Activated T-cell treated with anti-CD3 and anti-CD28 coated beads, Interleukin-2, amount 50 U/mL, for 72 hours (primary cell): Measurements from ENCODE around the gene MYBL2. TPM values are rescaled to one million over a fixed set of nuclear protein-coding genes. Genes with fewer than 3 reads are reported as not detected.

Source experiments
- ATAC-seq, 2 donors: fragments of 150-1000 bp; cut with Tn5 transposase; replicated peaks in 1 of 2; 2 replicates each; pipeline ENCODE4 v1.10.0; 2021; ENCODE audit warnings: moderate library complexity in 2 of 2, mild to moderate bottlenecking in 1 of 2
- DNase-seq, 2 donors: peaks; one replicate each; pipeline ENCODE4 v3.0.0; 2021 to 2022; ENCODE audit warnings: mixed read lengths in 1 of 2
- H3K27ac Mint-ChIP-seq: one replicate; pipeline ENCODE4 v1.8.0; 2022; ENCODE audit warnings: mild to moderate bottlenecking, moderate library complexity, mixed read lengths
- H3K27me3 Mint-ChIP-seq: one replicate; pipeline ENCODE4 v1.8.0; 2022; ENCODE audit warnings: low read depth, mixed read lengths
- H3K36me3 Mint-ChIP-seq, 2 donors: one replicate each; pipeline ENCODE4 v1.8.0; 2022; ENCODE audit warnings: mixed read lengths in 2 of 2, mild to moderate bottlenecking in 1 of 2; ENCODE audit not compliant: insufficient read depth in 2 of 2
- H3K4me1 Mint-ChIP-seq: one replicate; pipeline ENCODE4 v1.8.0; 2022; ENCODE audit warnings: low read depth, mixed read lengths
- H3K4me3 Mint-ChIP-seq, 2 donors: one replicate each; pipeline ENCODE4 v1.8.0; 2022; ENCODE audit warnings: mild to moderate bottlenecking in 2 of 2, mixed read lengths in 2 of 2, moderate library complexity in 2 of 2
- H3K9me3 Mint-ChIP-seq, 2 donors: one replicate each; pipeline ENCODE4 v1.8.0; 2022; ENCODE audit warnings: mixed read lengths in 2 of 2
- total RNA-seq, 2 donors: library from RNA; stranded (reverse); gene quantifications; one replicate each; pipeline ENCODE4 v1.2.3, GENCODE V29; 2022

MYBL2 gene
- total RNA-seq, 2 donors from 2014 or later = 76.9 to 87.7 TPM

DNA sequence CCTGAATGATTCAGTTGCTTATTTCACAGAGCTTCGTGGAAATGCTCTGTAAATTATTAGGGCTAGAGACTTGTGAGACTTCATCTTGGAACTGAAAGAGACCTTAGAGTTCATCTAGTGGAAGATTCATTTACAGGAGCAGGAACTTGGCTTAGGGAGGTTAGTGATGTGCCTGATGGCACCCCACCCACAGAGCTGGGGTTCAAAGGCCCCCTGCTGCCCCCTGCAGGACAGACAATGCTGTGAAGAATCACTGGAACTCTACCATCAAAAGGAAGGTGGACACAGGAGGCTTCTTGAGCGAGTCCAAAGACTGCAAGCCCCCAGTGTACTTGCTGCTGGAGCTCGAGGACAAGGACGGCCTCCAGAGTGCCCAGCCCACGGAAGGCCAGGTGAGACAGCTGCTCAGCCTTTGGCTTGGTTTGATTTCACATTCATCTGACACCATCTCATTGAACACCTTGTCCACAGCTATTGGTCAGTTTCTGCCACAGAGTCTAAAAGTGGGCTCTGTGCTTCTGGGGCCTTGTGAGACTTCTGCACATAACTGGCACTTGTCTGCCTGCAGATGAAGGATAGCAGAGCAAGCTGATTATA is 25.1 kb downstream of the MYBL2 start:
- H3K4me1 Mint-ChIP-seq = peaks cover 14% of the 10 kb centered on the region
- H3K4me3 Mint-ChIP-seq = no peak overlapping the region
- H3K27ac Mint-ChIP-seq = no peak overlapping the region
- ATAC-seq (peak; percentile 54 to 58), DNase-seq (peak; percentile 68 to 75)
- peaks cover 2 to 16% of the 10 kb centered on the region in 2 donors for H3K36me3 Mint-ChIP-seq
- H3K9me3 Mint-ChIP-seq = no peaks in the 10 kb centered on the region
- H3K27me3 Mint-ChIP-seq = no peaks in the 10 kb centered on the region

DNA sequence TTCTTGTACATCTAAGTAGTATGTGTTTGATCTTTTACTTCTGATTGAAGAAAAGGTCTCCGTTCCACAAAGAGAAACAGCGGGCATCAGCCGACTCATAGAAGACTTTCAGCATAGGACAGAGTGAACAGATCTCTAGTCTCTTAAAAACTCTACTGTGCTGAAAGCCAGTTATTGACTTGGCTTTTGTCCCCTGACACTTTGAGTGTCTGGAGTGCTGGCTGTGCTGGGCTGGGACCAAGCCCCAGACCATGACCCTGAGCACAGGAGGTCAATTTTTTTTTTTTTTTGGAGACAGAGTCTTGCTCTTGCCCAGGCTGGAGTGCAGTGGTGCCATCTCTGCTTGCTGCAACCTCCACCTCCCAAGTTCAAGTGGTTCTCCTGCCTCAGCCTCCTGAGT is 27.8 kb downstream of the MYBL2 start:
- H3K27ac Mint-ChIP-seq = peak overlapping the region; percentile 74
- no peak for ATAC-seq
- no peak for DNase-seq
- H3K9me3 Mint-ChIP-seq = no peaks in the 10 kb centered on the region
- H3K4me3 Mint-ChIP-seq = no peak overlapping the region
- no peaks in the 10 kb centered on the region for H3K27me3 Mint-ChIP-seq
- peaks cover 5 to 20% of the 10 kb centered on the region in 2 donors for H3K36me3 Mint-ChIP-seq
- H3K4me1 Mint-ChIP-seq = peaks cover 8% of the 10 kb centered on the region

DNA sequence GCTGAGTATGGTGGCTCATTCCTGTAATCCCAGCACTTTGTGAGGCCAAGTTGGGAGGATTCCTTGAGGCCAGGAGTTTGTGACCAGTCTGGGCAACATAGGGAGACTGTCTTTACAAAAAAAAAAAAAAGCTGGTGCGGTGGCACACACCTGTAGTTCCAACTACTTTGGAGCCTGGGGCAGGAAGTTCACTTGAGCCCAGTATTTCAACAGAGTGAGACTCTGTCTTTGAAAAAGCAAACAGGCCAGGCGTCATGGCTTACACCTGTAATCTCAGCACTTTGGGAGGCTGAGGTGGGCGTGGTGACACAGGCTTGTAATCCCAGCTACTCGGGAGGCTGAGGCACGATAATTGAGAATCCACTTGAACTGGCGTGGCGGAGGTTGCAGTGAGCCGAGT is 28.7 kb downstream of the MYBL2 start:
- H3K27me3 Mint-ChIP-seq = no peaks in the 10 kb centered on the region
- H3K27ac Mint-ChIP-seq = no peak overlapping the region
- no peak overlapping the region for H3K4me3 Mint-ChIP-seq
- DNase-seq (no peak), ATAC-seq (no peak)
- no peaks in the 10 kb centered on the region for H3K9me3 Mint-ChIP-seq
- H3K4me1 Mint-ChIP-seq = peaks cover 8% of the 10 kb centered on the region
- peaks cover 8 to 26% of the 10 kb centered on the region in 2 donors for H3K36me3 Mint-ChIP-seq

DNA sequence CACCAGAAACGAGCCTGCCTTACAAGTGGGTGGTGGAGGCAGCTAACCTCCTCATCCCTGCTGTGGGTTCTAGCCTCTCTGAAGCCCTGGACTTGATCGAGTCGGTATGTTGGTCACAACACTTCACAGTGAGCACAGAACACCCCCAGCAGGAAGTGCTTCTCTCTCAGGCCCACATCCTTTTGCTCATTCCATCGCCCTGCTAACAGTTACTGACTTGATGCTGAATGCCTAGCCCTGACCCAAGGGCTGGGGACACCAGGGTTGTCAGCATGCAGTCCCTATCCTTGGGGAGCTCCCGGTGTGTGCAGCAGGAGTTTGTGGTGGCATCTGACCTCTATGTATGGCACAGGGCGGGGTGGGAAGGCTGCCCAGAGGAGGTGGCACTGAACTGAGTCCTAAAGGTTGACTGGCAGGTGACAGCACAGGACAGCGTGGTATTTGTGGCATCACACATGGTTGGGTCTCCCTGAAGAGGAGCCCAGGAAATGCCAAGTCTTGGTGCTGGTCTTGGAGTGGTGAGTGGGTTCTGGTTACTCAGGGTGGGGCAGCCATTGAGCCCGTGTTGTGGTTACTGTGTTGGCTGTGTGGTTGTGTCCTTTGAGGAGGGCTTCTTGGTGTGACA is 33.1 kb downstream of the MYBL2 start:
- Mint-ChIP-seq H3K9me3 (no peaks in the 10 kb centered on the region), H3K27me3 (no peaks in the 10 kb centered on the region), H3K36me3 (peaks cover 9 to 24% of the 10 kb centered on the region in 2 donors), H3K4me3 (no peak overlapping the region), H3K4me1 (peaks cover 8% of the 10 kb centered on the region), H3K27ac (no peak overlapping the region)
- no peak for DNase-seq
- ATAC-seq = peak in 1 of 2 donors; percentile 50

DNA sequence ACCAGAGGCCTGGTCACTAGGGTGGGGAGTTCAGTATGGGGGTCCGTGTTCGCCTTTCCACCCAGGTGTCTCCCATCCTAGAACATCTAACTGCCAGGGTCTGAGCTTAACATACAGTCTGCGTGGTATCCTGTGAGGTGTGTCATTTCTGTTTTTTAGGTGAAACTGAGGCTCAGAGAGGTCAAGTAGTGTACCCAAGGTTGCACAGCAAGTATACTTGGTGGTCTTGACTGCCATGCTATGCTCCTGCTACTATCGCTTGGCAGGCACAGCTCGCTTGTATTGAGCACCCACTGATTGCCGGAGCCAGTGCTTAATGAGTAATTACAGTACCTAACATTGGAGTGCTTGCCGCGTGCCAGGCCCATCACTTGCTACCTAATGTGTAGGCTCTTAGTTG is 33.7 kb downstream of the MYBL2 start:
- H3K4me1 Mint-ChIP-seq = peaks cover 8% of the 10 kb centered on the region
- H3K36me3 Mint-ChIP-seq = peaks cover 9 to 27% of the 10 kb centered on the region in 2 donors
- no peak for ATAC-seq
- no peaks in the 10 kb centered on the region for H3K27me3 Mint-ChIP-seq
- no peak for DNase-seq
- no peak overlapping the region for H3K4me3 Mint-ChIP-seq
- H3K27ac Mint-ChIP-seq = no peak overlapping the region
- H3K9me3 Mint-ChIP-seq = no peaks in the 10 kb centered on the region

DNA sequence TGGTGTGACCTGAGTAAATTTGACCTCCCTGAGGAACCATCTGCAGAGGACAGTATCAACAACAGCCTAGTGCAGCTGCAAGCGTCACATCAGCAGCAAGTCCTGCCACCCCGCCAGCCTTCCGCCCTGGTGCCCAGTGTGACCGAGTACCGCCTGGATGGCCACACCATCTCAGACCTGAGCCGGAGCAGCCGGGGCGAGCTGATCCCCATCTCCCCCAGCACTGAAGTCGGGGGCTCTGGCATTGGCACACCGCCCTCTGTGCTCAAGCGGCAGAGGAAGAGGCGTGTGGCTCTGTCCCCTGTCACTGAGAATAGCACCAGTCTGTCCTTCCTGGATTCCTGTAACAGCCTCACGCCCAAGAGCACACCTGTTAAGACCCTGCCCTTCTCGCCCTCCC is 35.6 kb downstream of the MYBL2 start:
- Mint-ChIP-seq H3K9me3 (no peaks in the 10 kb centered on the region), H3K27me3 (no peaks in the 10 kb centered on the region), H3K4me1 (peaks cover 8% of the 10 kb centered on the region), H3K27ac (no peak overlapping the region), H3K36me3 (peaks cover 11 to 31% of the 10 kb centered on the region in 2 donors), H3K4me3 (no peak overlapping the region)
- no peak for ATAC-seq
- no peak for DNase-seq

DNA sequence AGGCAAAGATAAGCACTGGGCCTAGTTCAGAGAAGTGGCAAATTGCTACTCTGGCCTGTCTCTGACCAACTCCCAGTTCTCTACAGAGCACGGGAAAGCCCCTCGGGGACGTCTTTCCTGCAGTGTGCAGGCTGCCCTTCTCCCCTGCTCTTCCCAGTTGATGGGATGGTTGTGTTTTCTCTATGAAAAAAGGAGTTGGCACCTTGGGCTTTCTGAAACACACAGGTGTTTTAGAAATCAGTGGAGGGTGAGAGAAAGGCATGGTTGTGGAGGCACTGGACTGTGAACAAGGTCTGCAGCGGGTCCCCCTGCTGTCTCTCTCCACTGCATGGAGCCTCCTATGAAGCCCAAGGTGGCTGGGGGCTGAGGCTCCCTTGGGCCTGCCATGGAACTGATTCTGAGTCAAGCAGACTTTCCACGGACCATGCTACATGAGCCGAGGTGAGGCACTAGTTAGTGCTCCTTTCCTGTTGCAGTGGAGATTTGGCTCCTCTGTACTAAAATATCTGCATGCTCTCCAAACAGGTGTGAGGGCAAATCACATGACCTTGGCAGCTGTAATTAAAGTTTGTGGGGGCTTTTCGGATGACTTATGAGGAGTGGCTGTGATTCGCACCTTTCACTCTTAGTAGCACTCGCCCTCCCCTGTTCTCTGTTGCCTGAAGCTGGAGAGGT is 43.6 kb downstream of the MYBL2 start:
- H3K4me3 Mint-ChIP-seq = no peak overlapping the region
- DNase-seq (no peak), ATAC-seq (peak; percentile 68 to 70)
- H3K9me3 Mint-ChIP-seq = no peaks in the 10 kb centered on the region
- no peaks in the 10 kb centered on the region for H3K27me3 Mint-ChIP-seq
- H3K4me1 Mint-ChIP-seq = no peaks in the 10 kb centered on the region
- peaks cover 8 to 26% of the 10 kb centered on the region in 2 donors for H3K36me3 Mint-ChIP-seq
- no peak overlapping the region for H3K27ac Mint-ChIP-seq

DNA sequence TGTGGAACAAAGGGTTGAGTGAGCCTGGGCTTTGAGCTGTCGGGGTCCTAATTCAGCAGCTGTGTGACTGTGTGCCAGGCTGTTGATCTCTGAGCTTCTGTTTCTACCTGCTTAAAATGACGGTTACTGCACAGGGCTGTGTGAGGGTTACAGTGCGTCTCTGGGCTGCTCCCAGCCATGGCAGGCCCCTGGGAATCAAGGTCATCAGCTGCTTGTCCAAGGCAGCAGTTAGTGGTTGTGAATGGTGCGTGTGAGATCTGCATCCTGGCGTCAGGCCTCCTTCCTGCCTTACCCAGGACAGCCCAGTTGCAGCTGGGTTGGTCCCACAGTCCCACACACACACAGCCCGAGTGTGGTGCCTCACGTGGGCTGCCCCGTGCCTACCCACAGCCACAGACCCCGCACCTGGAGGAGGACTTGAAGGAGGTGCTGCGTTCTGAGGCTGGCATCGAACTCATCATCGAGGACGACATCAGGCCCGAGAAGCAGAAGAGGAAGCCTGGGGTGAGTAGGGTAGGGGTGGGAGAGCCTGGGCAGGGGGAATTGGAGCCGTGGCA is 44.3 kb downstream of the MYBL2 start:
- Mint-ChIP-seq H3K36me3 (peaks cover 6 to 23% of the 10 kb centered on the region in 2 donors), H3K4me1 (no peaks in the 10 kb centered on the region), H3K27ac (no peak overlapping the region), H3K4me3 (no peak overlapping the region), H3K9me3 (no peaks in the 10 kb centered on the region), H3K27me3 (no peaks in the 10 kb centered on the region)
- ATAC-seq (peak in 1 of 2 donors; percentile 21), DNase-seq (no peak)

DNA sequence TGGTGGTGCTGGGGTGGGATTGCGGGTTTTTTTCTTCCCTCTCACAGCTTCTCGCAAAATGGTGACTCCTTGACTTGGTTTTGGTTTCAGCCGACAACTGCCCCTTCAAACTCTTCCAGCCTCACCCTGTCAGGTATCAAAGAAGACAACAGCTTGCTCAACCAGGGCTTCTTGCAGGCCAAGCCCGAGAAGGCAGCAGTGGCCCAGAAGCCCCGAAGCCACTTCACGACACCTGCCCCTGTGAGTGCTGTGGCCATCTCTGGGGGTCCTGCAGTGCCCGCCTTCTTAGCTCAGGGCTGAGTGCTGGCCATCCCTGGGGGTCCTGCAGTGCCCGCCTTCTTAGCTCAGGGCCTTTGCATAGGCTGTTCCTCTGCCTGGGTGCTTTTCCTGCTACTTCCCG is 48.1 kb downstream of the MYBL2 start:
- no peak for ATAC-seq
- Mint-ChIP-seq H3K4me3 (no peak overlapping the region), H3K9me3 (peaks cover 0 to under 1% of the 10 kb centered on the region in 2 donors), H3K4me1 (peaks cover 20% of the 10 kb centered on the region), H3K27ac (no peak overlapping the region), H3K36me3 (peaks cover 2 to 22% of the 10 kb centered on the region in 2 donors), H3K27me3 (no peaks in the 10 kb centered on the region)
- DNase-seq = no peak

DNA sequence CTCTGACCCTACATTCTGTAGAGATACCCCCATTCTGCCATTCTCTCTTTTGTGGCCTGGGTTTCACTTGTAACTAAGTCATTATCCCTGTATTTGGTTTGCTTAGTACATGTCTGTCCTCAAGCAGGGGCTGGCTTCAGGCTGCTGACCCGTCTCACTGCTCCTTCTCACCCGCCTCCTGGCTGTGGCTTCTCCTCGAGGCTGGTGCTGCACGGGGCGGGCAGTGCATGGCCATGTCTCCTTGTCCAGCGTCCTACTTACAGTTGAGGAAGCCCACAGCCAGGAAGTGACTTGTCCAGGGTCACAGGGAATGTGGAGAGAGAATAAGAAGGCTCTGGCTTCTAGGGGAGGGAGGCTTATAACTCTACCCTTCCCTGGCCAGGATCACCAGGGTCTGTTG is 48.6 kb downstream of the MYBL2 start:
- Mint-ChIP-seq H3K36me3 (peaks cover 2 to 23% of the 10 kb centered on the region in 2 donors), H3K4me1 (peaks cover 25% of the 10 kb centered on the region), H3K9me3 (peaks cover 0 to 2% of the 10 kb centered on the region in 2 donors), H3K4me3 (no peak overlapping the region), H3K27me3 (no peaks in the 10 kb centered on the region), H3K27ac (no peak overlapping the region)
- ATAC-seq (no peak), DNase-seq (no peak)

DNA sequence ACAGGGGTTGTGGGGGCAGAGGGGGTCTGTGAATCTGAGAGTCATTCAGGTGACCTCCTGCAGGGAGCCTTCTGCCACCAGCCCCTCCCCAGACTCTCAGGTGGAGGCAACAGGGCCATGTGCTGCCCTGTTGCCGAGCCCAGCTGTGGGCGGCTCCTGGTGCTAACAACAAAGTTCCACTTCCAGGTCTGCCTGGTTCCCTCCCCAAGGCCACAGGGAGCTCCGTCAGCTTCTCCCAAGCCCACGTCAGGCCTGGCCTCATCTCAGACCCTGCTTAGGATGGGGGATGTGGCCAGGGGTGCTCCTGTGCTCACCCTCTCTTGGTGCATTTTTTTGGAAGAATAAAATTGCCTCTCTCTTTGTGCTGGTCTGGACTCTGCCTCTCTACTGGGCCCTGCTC is 49.2 kb downstream of the MYBL2 start:
- ATAC-seq (no peak), DNase-seq (no peak)
- no peak overlapping the region for H3K4me3 Mint-ChIP-seq
- H3K27me3 Mint-ChIP-seq = no peaks in the 10 kb centered on the region
- peaks cover 31% of the 10 kb centered on the region for H3K4me1 Mint-ChIP-seq
- H3K9me3 Mint-ChIP-seq = peaks cover 0 to 2% of the 10 kb centered on the region in 2 donors
- no peak overlapping the region for H3K27ac Mint-ChIP-seq
- peaks cover 2 to 21% of the 10 kb centered on the region in 2 donors for H3K36me3 Mint-ChIP-seq

DNA sequence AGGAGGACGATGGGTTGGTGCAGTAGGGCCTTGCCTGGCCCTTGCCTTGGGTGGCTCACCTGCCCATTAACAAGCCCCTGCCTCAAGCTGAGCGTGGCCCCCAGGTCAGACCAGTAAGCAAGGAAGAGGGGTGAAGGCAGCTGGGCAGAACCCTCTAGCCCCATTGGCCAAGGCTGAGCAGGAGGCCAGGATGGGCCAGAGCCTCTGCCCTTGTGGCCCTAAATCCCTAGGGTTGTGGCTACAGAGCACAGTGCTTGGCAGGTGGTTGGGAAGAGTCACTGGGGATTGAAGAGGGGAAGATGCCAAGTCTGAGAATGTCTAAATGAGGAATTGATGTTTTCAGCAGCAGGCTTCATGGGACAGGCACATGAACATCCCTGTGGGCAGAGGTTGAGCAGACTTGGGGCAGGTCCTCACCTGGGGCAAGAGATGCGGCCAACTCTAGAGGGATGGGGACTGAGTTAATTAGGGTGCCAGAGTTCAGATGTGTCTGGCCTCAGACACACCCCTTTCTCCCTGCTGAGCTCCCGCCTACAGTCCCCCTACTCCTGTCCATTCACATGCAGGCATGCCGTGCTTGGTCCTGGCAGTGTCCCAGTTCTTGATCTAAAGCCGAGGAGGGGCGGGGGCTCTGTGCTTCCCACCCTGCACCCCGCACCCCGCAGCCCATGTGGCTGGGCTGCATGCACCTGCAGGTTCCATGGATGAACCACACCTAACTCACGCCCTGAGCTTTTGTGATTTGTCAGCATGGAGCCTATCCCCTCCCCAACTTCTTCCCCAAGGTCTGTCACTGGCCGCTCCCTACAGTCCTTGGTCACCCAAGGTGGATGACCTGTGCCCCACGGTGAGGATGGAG is 50.1 kb downstream of the MYBL2 start:
- no peak overlapping the region for H3K27ac Mint-ChIP-seq
- H3K9me3 Mint-ChIP-seq = peaks cover 0 to 2% of the 10 kb centered on the region in 2 donors
- peaks cover 2 to 21% of the 10 kb centered on the region in 2 donors for H3K36me3 Mint-ChIP-seq
- no peak overlapping the region for H3K4me3 Mint-ChIP-seq
- H3K27me3 Mint-ChIP-seq = no peaks in the 10 kb centered on the region
- H3K4me1 Mint-ChIP-seq = peaks cover 35% of the 10 kb centered on the region
- DNase-seq (no peak), ATAC-seq (peak in 1 of 2 donors; percentile 2)
